Left ventricle myocardium superior (tissue), 1 donor: ENCODE results near the gene GSTA4. TPM values are rescaled to one million over a fixed set of nuclear protein-coding genes. Genes with fewer than 3 reads are reported as not detected.
"Not testable (repeated sequence)": the region's sequence is repeated elsewhere in the genome, so short reads cannot be mapped to it uniquely, and the experiment has no call there.

ENCODE experiments used
- ATAC-seq: fragments of 200-7000 bp; cut with Tn5 transposase; one replicate; pipeline ENCODE4 v1.9.1; 2020; ENCODE audit warnings: mild to moderate bottlenecking, moderate library complexity
- DNase-seq: peaks from one replicate; pipeline ENCODE4 v3.0.0-alpha.2; 2020
- intact Hi-C: fragments of 100-400 bp; cut with micrococcal nuclease; formaldehyde crosslinking; loops from one replicate; pipeline ENCODE4 v1.11.0; 2022
- total RNA-seq: library from RNA; stranded (reverse); fragmentation: NEBNext Ultra II Directional; extraction: Animal tissue kit (Norgen Biotek cat#: 25700); gene quantifications from one replicate; pipeline ENCODE4 v1.2.1, GENCODE V29; 2021
- donor health status: DM: no; HTN: yes; CAD: no; lungs with severe emphysema.

Gene GSTA4
- total RNA-seq, 1 donor from 2014 or later = 8.0 TPM

DNA sequence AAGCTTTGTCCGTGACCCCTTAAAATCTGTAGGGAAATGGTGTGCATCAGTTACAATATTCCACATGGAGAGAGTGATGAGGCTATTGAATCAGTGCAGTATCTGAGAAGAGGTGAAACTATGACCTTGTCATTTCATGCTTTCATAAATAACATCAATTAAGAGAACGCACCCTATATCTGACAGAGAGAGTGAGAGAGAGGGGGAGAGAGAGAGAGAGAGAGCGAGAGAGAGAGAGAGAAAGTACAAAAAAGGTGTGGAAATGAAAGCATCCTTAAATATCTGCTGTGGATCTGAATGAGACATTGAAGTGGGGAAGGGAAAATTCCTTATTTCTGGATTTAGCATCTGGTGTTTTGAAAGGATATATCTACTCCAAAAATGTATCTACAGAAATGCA is 12.4 kb downstream of the GSTA4 start:
- no peak for ATAC-seq
- intact Hi-C loops = no loop called here
- no peak for DNase-seq

DNA sequence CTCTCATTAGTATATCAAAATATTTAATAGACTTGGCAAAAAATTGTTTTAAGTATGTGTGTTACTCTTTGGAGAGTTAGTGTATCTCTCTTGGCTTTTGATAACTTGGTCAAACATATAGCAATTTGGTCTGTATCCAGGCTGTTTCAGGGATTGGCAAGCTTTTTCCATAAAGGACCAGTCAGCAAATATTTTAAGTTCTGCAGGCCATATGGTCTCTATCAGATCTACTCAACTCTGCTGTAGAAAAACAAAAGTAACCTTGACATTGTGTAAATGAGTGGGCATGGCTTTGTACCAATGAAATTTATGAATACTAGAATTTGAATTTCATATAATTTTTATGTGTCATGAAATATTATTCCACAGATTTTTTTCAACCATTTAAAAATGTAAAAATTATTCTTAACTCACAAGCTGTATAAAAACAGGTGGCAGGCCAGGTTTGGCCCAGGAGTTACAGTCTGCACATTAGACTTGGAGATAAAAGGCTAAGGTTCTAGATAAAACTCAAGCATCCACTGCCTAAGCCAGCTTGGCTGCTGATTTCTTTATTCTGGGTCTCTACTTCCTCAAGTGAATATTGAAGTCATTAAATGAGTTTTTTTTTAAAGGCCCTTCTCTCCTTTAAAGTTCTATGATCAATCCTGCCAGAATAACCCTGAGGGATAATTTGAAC is 13.7 kb downstream of the GSTA4 start:
- ATAC-seq = no peak
- no peak for DNase-seq
- intact Hi-C loops = no loop called here

DNA sequence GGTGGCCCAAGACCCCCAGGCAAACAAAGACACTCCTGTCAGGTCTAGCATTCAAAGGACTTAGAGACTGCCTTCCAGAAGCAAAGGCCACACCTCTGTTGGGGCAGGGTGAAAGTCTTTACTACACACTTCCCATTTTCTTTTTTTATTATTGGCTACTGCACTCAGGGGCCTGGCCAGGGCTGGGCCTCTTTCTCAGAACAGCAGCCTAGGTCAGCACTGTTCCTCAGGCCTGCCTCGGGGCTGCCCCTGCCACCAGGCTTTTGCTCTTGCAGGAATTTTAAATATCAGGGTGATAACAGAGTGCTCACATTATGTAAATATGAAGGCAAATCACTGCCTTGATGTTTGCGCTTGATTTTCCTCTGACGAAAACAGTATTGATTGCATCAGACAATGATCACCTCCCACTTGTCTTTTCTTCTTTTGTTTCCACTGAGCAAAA is 18.5 kb downstream of the GSTA4 start:
- intact Hi-C loops = no loop called here
- no peak for ATAC-seq
- DNase-seq = no peak

DNA sequence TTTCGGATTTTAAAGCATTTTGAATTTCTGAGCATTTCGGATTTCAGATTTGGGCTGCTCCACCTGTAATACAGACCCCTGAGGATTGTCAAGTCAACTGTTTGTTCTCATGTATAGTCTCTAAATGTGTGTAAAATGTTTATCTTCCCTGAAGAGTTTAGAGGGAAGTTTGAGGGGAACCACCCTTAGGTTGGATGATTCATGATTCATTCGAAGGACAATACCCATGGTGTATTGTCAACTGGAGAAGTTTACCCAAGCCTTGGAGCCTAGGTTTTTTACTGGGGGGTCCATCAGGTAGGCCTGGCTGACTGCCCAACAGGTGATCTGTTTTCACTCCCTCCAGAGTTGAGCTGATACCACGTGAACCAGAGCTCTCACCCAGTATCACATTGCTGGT is 18.9 kb downstream of the GSTA4 start:
- ATAC-seq = no peak
- intact Hi-C loops = no loop called here

DNA sequence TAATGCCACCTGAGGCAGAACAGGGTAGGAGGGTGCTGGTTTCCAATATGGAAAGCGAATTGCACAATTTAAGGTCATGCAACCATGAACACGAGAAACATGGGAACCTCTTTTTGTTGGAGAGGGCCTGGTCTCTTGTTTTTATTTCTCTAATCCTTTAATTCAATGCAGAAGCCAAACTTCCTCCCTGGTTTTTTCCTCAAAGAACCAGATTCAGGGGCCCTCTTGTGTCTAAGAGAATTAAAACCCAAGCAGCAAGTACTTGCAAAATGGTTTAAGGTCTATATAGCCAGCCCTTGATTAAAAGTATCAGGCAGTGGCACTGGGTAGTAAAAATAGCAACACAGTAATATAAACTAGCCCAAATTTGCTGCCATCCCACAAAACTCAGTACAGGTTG is 19.5 kb downstream of the GSTA4 start:
- DNase-seq (no peak), ATAC-seq (no peak)
- intact Hi-C loops = no loop called here

More for the DNA sequence above, 18.9 kb downstream of the GSTA4 start:
- no peak for DNase-seq

DNA sequence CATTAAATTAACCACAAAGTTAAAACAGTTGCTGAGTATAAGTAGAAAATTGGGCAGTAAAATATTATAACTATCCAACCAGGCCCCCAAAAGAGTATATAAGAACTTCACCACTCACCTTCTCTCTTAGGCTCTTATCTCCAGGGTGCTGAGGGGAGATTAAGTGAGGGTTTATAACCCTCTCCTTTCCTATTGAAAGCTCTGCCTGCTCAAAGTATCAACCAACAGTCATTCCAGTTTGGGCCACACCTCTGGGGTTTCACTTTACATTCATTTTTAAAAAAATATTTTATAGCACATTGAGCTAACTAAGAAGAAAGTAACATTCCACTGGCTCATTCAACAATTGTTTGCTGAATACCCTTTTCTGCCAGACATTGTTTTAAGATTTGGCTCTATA is 22.1 kb downstream of the GSTA4 start:
- intact Hi-C loops = no loop called here
- ATAC-seq (no peak), DNase-seq (no peak)

DNA sequence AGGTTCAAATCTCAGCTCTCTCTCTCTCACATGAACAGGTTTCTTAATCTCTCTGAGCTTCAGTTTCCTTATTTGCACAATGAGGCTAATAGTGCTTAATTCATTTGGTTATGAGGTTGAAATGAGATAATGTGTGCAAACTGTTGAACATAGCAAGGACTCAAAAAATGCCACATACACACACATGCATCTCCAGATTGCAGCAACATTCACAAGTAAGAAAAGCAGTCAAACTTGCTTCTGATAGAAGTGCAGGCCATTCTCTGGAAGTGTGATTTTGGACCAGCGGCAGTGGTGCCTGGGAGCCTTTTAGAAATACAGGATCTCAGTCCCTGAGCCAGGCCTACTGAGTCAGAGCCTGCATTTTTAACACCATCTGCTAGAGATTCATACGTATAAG is 25.7 kb downstream of the GSTA4 start:
- ATAC-seq (no peak), DNase-seq (no peak)
- intact Hi-C loops = no loop called here

DNA sequence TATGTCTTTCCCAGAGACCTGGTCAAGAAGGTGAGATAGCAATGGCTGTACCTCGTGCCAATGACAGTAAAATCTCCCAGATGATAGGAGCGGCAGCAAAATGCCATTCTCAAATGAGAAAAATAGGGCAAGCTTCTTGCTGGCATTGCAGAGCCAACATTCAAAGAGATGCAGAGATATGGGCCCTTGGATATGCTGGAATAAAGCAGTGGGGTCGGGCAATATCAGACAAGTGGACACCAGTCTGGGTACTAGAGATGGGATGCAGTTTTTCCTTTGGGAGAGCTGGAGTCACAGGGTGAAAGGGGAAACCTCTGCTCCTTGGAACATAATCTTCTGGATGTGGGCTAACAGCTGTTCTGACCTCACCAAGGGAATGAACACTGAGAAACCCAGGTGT is 29.0 kb downstream of the GSTA4 start:
- ATAC-seq (no peak), DNase-seq (no peak)
- intact Hi-C loops = no loop called here

DNA sequence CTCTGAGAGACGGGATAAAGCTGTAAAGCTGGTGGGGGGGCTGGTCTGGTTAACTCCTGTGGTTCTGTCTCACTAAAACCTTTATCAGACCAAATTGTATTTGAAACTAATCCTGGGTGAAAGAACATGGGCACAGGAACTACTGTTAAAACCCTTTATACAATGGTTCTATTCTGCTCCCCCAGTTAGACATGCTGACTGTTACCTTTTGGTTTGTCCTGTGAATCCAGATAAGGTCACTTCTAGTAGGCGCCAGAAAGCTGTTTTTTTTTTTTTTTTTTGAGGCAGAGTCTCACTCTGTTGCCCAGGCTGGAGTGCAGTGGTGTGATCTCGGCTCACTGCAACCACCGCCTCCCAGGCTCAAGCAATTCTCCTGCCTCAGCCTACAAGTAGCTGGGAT is 29.7 kb downstream of the GSTA4 start:
- ATAC-seq (no peak), DNase-seq (no peak)
- intact Hi-C loops = no loop called here

DNA sequence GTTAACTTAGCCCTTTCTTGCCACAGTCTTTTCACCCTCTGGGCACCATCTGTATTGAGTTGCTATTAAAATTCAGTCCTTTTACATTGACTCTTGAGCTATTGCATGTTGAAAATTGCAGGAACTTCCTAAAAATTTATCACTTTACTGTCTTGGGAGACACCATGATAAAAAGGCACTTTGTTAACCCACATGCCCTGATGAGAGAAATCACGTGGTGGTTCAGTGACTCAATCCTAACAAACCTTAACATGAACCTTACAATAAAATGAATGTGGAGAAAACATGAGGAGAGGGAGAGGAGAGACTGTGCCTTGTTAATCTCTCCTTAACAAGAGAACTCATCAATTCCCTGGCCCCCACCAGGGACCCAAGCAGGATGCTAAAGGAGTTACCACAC is 30.8 kb downstream of the GSTA4 start:
- DNase-seq (no peak), ATAC-seq (no peak)
- intact Hi-C loops = no loop called here

DNA sequence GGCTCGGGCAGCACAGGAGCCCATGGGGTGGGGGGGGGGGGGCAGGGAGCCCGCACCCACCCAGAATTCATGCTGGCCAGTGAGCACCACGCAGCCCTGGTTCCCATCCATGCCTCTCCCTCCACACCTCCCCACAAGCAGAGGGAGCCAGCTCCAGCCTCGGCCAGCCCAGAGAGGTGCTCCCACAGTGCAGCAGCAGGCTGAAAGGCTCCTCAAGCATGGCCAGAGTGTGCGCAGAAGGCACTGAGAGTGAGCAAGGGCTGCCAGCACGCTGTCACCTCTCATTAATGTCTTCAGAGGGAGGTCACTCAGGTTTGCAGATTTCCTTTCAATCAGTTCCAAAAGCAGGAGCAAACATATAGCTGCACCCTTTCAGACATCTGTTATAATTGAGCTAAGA is 32.4 kb downstream of the GSTA4 start:
- DNase-seq = no peak
- intact Hi-C loops = no loop called here
- no peak for ATAC-seq

DNA sequence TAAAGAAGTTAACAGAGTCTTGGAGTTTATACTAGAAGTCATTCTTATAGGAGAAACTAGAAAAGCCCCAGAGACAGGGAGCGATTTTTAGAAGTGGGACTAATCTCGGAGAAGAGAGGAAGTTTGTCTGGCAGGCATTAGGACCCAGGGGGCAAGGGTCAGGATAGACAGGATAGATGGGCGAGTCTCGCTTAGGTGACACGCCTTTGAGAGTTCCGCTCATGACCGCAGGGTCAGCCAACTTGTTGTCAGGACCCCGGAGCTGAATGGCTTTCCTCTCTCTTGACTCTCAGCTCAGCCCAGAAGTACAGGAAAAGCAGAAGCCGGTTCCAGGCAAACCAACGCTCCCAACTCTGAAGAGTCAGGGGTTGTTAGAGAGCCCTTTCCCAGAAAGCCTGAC is 34.1 kb downstream of the GSTA4 start:
- DNase-seq, intact Hi-C loops, ATAC-seq: not testable (repeated sequence)

DNA sequence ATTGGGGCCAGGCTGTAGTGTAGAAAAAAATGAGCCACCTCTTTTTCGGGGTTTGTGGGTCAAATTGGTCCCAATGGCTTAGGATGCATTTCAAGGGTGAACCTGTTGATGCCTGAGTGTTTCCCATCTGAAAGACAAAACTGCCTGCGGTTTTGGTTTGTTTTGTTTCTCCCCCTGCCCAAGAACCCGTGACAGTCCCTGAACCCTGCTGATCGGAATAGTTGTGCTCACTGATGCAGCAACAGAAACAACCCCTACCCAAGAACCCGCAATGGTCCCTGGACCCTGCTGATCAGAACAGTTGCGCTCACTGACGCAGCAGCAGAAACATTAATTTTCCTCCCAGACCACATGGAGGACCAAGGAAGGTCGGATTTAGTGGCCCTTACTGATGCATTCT is 34.9 kb downstream of the GSTA4 start:
- DNase-seq, intact Hi-C loops, ATAC-seq: not testable (repeated sequence)

DNA sequence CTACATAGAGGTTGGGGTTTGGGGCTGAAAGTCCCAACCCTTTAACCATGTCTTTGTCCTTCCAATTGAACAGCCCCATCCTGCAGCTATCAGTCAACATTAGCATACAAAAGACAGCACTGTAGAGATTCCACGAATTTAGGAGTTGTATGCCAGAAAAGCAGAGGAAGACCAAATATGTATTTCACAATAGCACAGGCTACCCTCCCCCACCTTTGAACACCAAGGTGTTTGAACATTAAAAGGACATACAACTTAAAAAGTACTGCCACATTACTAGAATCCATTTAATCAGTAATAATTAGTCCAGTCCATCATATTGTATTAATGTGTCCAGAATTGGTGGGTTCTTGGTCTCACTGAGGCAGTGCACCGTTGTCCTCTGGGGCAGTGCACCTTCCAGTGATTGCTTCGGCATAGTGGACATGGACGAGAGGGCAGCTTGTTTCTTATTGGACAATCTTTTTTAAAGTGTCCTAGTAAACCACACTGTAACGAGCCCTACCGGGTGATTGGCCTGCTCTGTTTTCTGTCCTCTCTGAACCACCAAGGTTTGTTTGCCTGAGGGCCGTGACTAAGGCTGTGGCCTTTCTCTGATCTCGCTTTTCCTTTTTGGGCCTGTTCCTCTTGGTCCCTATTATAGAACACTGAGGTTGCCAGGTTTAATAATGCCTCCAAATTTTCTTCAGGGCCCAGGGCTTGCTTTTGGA is 36.4 kb downstream of the GSTA4 start:
- ATAC-seq (no peak), DNase-seq (no peak)
- intact Hi-C loops = no loop called here

DNA sequence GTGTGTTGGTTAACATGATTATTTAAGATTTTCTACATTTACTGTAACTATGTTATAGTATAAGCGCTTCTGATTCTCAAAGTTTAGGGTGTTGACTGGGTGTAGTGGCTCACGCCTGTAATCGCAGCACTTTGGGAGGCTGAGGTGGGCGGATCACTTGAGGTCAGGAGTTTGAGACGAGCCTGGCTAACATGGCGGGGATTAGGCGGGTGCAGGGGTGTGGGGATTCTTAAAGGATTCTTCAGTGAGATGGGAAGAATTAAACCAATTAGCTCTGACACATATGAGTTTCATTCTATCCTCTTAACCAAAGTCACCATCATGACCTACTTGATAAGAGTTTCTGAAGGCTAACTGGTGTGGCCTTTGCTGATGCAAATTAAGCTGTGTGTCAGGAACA is 39.2 kb downstream of the GSTA4 start:
- ATAC-seq (no peak), DNase-seq (no peak)
- intact Hi-C loops = no loop called here

DNA sequence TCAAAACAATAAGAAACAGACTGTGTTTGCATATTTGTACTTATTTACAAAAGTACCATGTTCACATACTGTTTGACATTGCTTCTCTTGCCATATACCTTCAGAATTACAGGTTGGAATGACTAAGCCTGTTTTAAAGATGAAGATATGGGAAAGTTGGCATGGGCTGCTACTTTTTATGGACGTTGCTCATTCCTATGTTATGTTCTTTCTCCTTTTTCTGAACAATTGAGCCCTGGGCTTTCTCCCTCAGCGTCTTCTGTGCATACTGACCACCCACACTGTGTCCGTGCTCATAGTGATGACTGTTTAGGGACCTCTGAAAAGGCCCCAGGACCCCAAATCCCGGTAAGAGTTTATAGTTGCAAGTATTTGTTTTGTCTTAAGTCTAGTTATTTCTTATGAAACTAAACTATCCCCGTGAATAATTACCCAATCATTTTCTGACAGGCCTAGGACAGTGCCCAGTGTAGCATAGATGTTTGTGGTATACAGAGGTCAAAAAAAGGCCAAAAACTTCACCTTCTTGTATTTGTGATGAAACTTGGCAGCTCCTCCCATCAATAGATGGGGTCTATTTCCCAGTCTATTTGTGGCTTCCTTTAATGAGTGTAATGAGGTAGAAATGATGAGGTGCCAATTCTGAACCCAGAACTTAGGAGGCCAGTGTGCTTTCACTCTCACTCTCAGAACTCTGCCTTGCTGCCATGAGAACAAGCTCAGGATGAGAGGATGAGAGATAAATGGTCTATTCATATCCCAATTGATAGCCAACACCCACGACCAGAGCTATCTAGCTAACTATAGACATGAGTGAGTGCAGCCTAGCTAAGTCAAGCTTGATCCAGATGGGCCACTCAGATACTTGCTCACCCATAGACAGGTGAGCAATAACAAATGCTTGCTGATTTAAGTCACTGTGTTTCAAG is 40.9 kb downstream of the GSTA4 start:
- intact Hi-C loops = no loop called here
- no peak for DNase-seq
- no peak for ATAC-seq

DNA sequence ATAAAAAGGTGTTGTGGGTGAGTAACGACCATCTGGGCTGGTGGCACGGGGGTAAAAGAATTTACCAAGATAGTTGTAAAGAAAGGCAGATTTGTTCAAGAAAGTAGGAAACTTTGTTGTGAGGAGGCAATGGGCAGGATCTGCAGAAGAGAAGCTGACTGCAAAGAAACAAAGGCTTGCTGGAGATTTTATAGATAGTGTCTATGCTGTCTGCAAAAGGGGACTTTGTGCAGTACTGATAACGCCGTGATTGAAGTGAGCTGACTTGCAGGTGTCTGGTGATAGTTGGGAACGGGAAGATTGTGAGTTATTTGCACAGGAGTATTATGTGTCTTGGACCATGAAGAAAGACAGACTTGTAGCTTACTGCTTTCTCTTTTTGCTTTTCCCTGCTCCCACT is 48.8 kb downstream of the GSTA4 start:
- intact Hi-C loops = no loop called here
- no peak for DNase-seq
- ATAC-seq = no peak

DNA sequence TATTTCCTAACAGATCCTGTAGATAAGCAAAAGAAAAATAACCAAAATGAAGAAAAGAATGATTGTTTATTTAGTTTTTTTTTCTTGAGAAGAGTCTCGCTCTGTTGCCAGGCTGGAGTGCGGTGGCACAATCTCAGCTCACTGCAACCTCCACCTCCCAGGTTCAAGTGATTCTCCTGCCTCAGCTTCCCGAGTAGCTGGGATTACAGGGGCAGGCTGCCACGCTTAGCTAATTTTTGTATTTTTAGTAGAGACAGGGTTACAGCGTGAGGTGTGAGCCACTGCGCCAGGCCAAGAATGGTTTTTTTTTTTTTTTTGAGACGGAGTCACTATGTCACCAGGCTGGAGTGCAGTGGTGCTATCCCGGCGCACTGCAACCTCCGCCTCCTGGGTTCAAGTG is 52.3 kb downstream of the GSTA4 start:
- ATAC-seq, intact Hi-C loops, DNase-seq: not testable (repeated sequence)

DNA sequence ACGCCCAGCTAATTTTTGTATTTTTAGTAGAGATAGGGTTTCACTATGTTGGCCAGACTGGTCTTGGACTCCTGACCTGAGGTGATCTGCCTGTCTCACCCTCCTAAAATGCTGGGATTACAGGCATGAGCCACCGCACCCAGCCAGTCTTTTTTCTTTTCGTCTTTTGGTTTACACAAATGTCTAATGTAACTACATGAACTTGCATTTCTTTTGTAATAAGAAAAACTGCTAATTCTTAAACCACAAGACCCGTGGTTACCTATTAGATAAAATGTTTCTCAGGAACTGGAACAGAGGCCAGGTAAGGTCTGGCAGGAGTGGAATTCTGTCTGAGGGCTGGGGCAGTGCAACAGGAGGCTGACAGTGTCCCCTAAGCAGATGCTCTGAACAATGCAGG is 52.9 kb downstream of the GSTA4 start:
- ATAC-seq = no peak
- DNase-seq = no peak
- intact Hi-C loops = no loop called here

DNA sequence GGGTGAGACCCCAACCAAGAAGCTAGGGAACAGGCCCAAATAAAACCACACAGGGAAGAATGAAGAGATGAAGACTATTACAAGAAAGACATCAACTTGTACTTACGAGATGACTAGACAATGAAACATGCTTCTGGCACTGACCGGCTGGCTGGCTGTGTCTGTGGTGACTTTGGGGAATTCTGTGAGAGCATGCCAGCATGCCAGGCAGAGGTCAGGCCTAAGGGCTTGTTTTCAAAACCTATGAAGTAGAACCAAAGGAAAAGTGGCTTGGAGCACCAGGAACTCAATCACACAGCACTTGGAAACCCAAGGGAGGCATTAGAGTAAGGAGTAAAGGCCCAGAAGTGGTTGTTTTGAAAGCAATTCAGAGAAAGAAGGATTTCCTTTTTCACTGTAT is 57.2 kb downstream of the GSTA4 start:
- ATAC-seq (no peak), DNase-seq (no peak)
- intact Hi-C loops = no loop called here
